HepG2 (cell line): Measurements from ENCODE around the gene ZNF223. TPM values are rescaled to one million over a fixed set of nuclear protein-coding genes. Genes with fewer than 3 reads are reported as not detected.

Source experiments
- ATF1 ChIP-seq: IDR thresholded peaks from 2 replicates; pipeline ENCODE4 v1.6.1; 2016; ENCODE audit warnings: mild to moderate bottlenecking, control low read depth
- CCAR2 ChIP-seq: fragments of 200-400 bp; formaldehyde crosslinking; optimal IDR thresholded peaks from 2 replicates; pipeline ENCODE3; 2018; ENCODE audit warnings: low read depth, mild to moderate bottlenecking, low read length, moderate library complexity
- CREB1 ChIP-seq, 2 experiments: fragments of 450-650 bp in 1 of 2; IDR thresholded peaks; 2 replicates each; pipeline ENCODE4 v1.6.1; 2016 to 2017; ENCODE audit warnings: control low read depth in 1 of 2, mild to moderate bottlenecking in 1 of 2, missing compliant biosample characterization in 1 of 2, missing genetic modification characterization in 1 of 2
- KAT7 ChIP-seq: IDR thresholded peaks from 2 replicates; pipeline ENCODE4 v1.6.1; 2018; ENCODE audit warnings: borderline replicate concordance, missing compliant biosample characterization
- KDM5A ChIP-seq: fragments of 200-600 bp; sonication (generic); IDR thresholded peaks from 2 replicates; pipeline ENCODE4 v1.7.0; 2018; ENCODE audit warnings: antibody characterized with exemption, mild to moderate bottlenecking, low read length, borderline replicate concordance
- PAF1 ChIP-seq: IDR thresholded peaks from 2 replicates; pipeline ENCODE4 v1.6.1; 2016; ENCODE audit warnings: missing genetic modification reagents, missing compliant biosample characterization
- REST ChIP-seq, 2 experiments: IDR thresholded peaks; 2 replicates each; pipeline ENCODE4 v1.6.1; 2011 to 2012; ENCODE audit warnings: low read length in 2 of 2, borderline replicate concordance in 1 of 2, low read depth in 1 of 2, mild to moderate bottlenecking in 1 of 2, moderate library complexity in 1 of 2
- SCMH1 ChIP-seq: sonication (generic); formaldehyde crosslinking; IDR thresholded peaks from 2 replicates; pipeline ENCODE4 v1.9.0; 2021; ENCODE audit warnings: missing genetic modification reagents, mild to moderate bottlenecking, borderline replicate concordance
- ZNF235 ChIP-seq: sonication (generic); formaldehyde crosslinking; IDR thresholded peaks from 2 replicates; pipeline ENCODE4 v1.8.1; 2023; ENCODE audit warnings: mild to moderate bottlenecking, missing genetic modification reagents, borderline replicate concordance
- ZNF318 ChIP-seq: sonication (generic); formaldehyde crosslinking; IDR thresholded peaks from 2 replicates; pipeline ENCODE4 v1.4.0; 2020; ENCODE audit warnings: mild to moderate bottlenecking, missing genetic modification reagents
- ZNF530 ChIP-seq: sonication (generic); formaldehyde crosslinking; IDR thresholded peaks from 2 replicates; pipeline ENCODE4 v1.5.0; 2020; ENCODE audit warnings: low read depth, mild to moderate bottlenecking, missing genetic modification reagents
- ZNF549 ChIP-seq: sonication (generic); formaldehyde crosslinking; IDR thresholded peaks from 2 replicates; pipeline ENCODE4 v1.5.0; 2020; ENCODE audit warnings: missing genetic modification reagents
- ZNF567 ChIP-seq: sonication (generic); formaldehyde crosslinking; IDR thresholded peaks from 2 replicates; pipeline ENCODE4 v1.8.1; 2023; ENCODE audit warnings: mild to moderate bottlenecking, missing genetic modification reagents, borderline replicate concordance
- ZNF710 ChIP-seq: sonication (generic); formaldehyde crosslinking; IDR thresholded peaks from 2 replicates; pipeline ENCODE4 v1.5.0; 2020; ENCODE audit warnings: mild to moderate bottlenecking, missing genetic modification reagents, borderline replicate concordance
- polyA plus RNA-seq, 8 experiments: library from polyadenylated mRNA; depleted of rRNA in 3 of 8; stranded (reverse) in 7 of 8; unstranded in 1 of 8; fragments of >200 nt; fragmentation: Illumina TruSeq in 4 of 8; extraction: Trizol in 4 of 8; gene quantifications; 2 replicates each; pipeline versions ENCODE4 v1.2.1 to v1.2.3, GENCODE V29; 2011 to 2016; ENCODE audit warnings: low read depth in 4 of 8, missing spikeins in 1 of 8, mixed read lengths in 1 of 8; ENCODE audit not compliant: insufficient read depth in 1 of 8
- total RNA-seq, 5 experiments: library from RNA; depleted of rRNA; stranded (reverse); fragments of >200 nt; fragmentation: Illumina TruSeq; extraction: Trizol; gene quantifications; 2 replicates each; pipeline ENCODE4 v1.2.3, GENCODE V29; 2016; ENCODE audit warnings: low read depth in 1 of 5

Gene ZNF223
- total and polyA plus RNA-seq, 2 of the 13 experiments (the other 11 are each of a cell fraction or from before 2014, with no cell fraction given): 2.0 to 4.8 TPM

- TF ChIP-seq REST (IDR thresholded peaks at IDR 0.05; ENCODE audit: borderline replicate concordance in 1 of 2, low read depth in 1 of 2, low read length in 2 of 2): no peak
- TF ChIP-seq CCAR2: no peak
- TF ChIP-seq KDM5A: no peak
- TF ChIP-seq ZNF235 (CRISPR knock-in tag): peak; percentile 53; the same call in 1 of the 2 replicates
- TF ChIP-seq ZNF530 (CRISPR knock-in tag): no peak
- TF ChIP-seq ZNF567: peak; percentile 92; the same call in 1 of the 2 replicates
- peak; percentile 46 for TF ChIP-seq CREB1 (IDR thresholded peaks at IDR 0.05)
- peak; percentile 94 for TF ChIP-seq CREB1 (CRISPR knock-in tag; IDR thresholded peaks at IDR 0.05)
- TF ChIP-seq ATF1 (CRISPR knock-in tag): peak; percentile 87
- TF ChIP-seq PAF1: no peak
- no peak for TF ChIP-seq ZNF710 (CRISPR knock-in tag)
- TF ChIP-seq KAT7: 0 out of 2 replicates have a peak, but pooled peaks have one; percentile 36
- no peak for TF ChIP-seq SCMH1 (CRISPR knock-in tag)
- TF ChIP-seq ZNF318 (CRISPR knock-in tag): peak; percentile 55; the same call in 1 of the 2 replicates
- TF ChIP-seq ZNF549 (CRISPR knock-in tag): no peak
Measured at GRCh38 chr19:44113138-44113783, 61.4 kb downstream of the ZNF223 start, which contains the start of gene ZNF225 (continued).
